ENCODE data around the gene CAST.

CAST gene

DNA sequence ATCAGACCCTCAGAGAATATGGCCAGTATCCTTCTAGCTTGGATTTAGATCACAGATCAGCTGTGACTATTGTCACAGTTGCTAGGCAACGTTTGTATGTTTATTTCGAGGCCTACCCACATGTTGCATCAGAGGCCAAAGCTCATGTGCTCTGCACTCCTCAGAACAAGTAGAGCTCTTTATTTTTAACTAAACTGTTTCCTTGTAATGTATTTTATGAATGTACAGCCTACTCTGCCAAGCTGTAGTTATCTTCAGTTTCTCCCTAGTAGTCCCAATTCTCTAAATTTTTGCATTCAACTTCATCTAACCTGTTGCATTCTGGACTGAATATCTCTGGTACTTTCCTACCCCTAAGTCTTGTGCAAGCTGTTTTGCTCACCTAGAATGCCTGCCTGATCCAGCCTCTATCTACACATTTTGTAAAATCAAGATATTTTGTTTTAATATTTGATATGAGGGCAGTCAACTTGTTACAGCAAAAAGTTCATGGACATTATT, 52.8 kb downstream of the CAST start:
- no peaks in the 10 kb centered on the region for H3K36me3 ChIP-seq (ENCODE audit: control insufficient read depth in 2 of 2, insufficient read depth in 1 of 2, low read length in 2 of 2)
- no peak overlapping the region for H3K4me3 ChIP-seq (ENCODE audit: low read depth, low read length)
- TF ChIP-seq ZNF518A (tag by site-specific recombination; conservative IDR thresholded peaks at IDR 0.05; ENCODE audit: low read depth) (0 out of 2 replicates have a peak, but pooled peaks have one; percentile 39), ZEB2 (tag by site-specific recombination; IDR thresholded peaks at IDR 0.05) (0 out of 2 replicates have a peak, but pooled peaks have one; percentile 24), ZNF624 (tag by site-specific recombination; IDR thresholded peaks at IDR 0.05) (no peak), ZNF600 (tag by site-specific recombination; IDR thresholded peaks at IDR 0.05) (peak; percentile 62; the same call in 1 of the 2 replicates), ZNF350 (tag by site-specific recombination; IDR thresholded peaks at IDR 0.05) (no peak), ZBTB17 (tag by site-specific recombination; IDR thresholded peaks at IDR 0.05) (peak; percentile 92), SCRT2 (tag by site-specific recombination; IDR thresholded peaks at IDR 0.05) (peak; percentile 99), ZNF184 (tag by site-specific recombination; IDR thresholded peaks at IDR 0.05) (no peak), ZNF114 (tag by site-specific recombination; IDR thresholded peaks at IDR 0.05) (no peak), ZNF704 (tag by site-specific recombination; IDR thresholded peaks at IDR 0.05) (no peak), ZSCAN30 (tag by site-specific recombination; IDR thresholded peaks at IDR 0.05) (0 out of 2 replicates have a peak, but pooled peaks have one; percentile 26), SCRT1 (tag by site-specific recombination; IDR thresholded peaks at IDR 0.05; ENCODE audit: borderline replicate concordance) (peak; percentile 96; the same call in 1 of the 2 replicates), ZNF610 (tag by site-specific recombination; IDR thresholded peaks at IDR 0.05; ENCODE audit: borderline replicate concordance) (no peak)
- no peaks in the 10 kb centered on the region for H3K9me3 ChIP-seq (ENCODE audit: control insufficient read depth, insufficient read depth, low read depth, low read length)
- ChIA-PET POLR2A (interaction anchor here (2.0 kb wide), 1 partner anchor 12 kb away, joined by 12 read pairs; no protein-coding TSS in a partner anchor), CTCF (interaction anchor here (0.5 to 1.3 kb wide), 7 partner anchors 13 to 929 kb away, joined by 3 to 7 read pairs (median 4); no protein-coding TSS in a partner anchor)
- no peak overlapping the region for H3K27ac ChIP-seq (ENCODE audit: extremely low read depth, low read depth, low read length)
- H3K4me1 ChIP-seq (ENCODE audit: control insufficient read depth, insufficient read depth, low read length) = peaks cover 13% of the 10 kb centered on the region

- ChIA-PET POLR2A (interaction anchor here (0.6 to 1.5 kb wide), 2 partner anchors 13 to 14 kb away, joined by 3 to 4 read pairs; no protein-coding TSS in a partner anchor), CTCF (interaction anchor here (1.3 kb wide), 1 partner anchor 10 kb away, joined by 4 read pairs; no protein-coding TSS in a partner anchor)
- peaks cover 13% of the 10 kb centered on the region for H3K4me1 ChIP-seq (ENCODE audit: control insufficient read depth, insufficient read depth, low read length)
- no peak overlapping the region for H3K27ac ChIP-seq (ENCODE audit: extremely low read depth, low read depth, low read length)
- no peak for TF ChIP-seq WT1 (tag by site-specific recombination; IDR thresholded peaks at IDR 0.05)
- H3K36me3 ChIP-seq (ENCODE audit: control insufficient read depth in 2 of 2, insufficient read depth in 1 of 2, low read length in 2 of 2) = no peaks in the 10 kb centered on the region
- no peak overlapping the region for H3K4me3 ChIP-seq (ENCODE audit: low read depth, low read length)
- H3K9me3 ChIP-seq (ENCODE audit: control insufficient read depth, insufficient read depth, low read depth, low read length) = no peaks in the 10 kb centered on the region
Observed at GRCh38 chr5:96716007-96716406, 53.8 kb downstream of the CAST start.

DNA sequence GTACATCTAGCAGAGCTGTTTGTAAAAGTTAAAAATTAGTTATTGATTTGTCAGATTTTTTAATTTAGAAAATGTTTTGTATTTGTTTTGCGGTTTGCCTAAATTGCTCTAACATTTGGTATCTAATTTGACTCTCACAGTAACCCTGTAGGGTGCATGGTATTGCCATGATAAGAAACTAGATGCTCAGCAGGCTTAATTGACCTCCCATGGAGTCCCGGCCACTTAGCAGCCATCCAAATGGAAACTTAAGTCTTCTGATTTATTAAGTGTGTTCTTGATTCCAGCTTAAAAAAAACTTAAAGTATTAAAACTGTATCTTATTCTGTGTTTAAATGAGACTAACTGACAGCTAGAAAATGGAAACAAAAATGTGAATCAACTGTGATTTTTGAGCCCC, 54.5 kb downstream of the CAST start:
- Histone ChIP-seq H3K9me3 (ENCODE audit: control insufficient read depth, insufficient read depth, low read depth, low read length) (no peaks in the 10 kb centered on the region), H3K27ac (ENCODE audit: extremely low read depth, low read depth, low read length) (no peak overlapping the region), H3K4me1 (ENCODE audit: control insufficient read depth, insufficient read depth, low read length) (peaks cover 13% of the 10 kb centered on the region), H3K4me3 (ENCODE audit: low read depth, low read length) (no peak overlapping the region), H3K36me3 (ENCODE audit: control insufficient read depth in 2 of 2, insufficient read depth in 1 of 2, low read length in 2 of 2) (no peaks in the 10 kb centered on the region)
- CTCF ChIA-PET = interaction anchor here (0.8 to 1.3 kb wide), 2 partner anchors 9 to 33 kb away, joined by 3 to 4 read pairs; no protein-coding TSS in a partner anchor
- POLR2A ChIA-PET = interaction anchor here (0.6 to 1.5 kb wide), 2 partner anchors 14 to 15 kb away, joined by 3 to 4 read pairs; no protein-coding TSS in a partner anchor
- peak; percentile 89 for TF ChIP-seq ZNF843 (tag by site-specific recombination; IDR thresholded peaks at IDR 0.05)
- TF ChIP-seq ZNF488 (tag by site-specific recombination; IDR thresholded peaks at IDR 0.05) = peak; percentile 41; the same call in 1 of the 2 replicates
- TF ChIP-seq OSR2 (tag by site-specific recombination; IDR thresholded peaks at IDR 0.05) = peak; percentile 78
- TF ChIP-seq PRDM10 (tag by site-specific recombination; IDR thresholded peaks at IDR 0.05) = no peak
- TF ChIP-seq, protein P1, sequence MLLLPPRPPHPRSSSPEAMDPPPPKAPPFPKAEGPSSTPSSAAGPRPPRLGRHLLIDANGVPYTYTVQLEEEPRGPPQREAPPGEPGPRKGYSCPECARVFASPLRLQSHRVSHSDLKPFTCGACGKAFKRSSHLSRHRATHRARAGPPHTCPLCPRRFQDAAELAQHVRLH (tag by site-specific recombination; IDR thresholded peaks at IDR 0.05) = peak; percentile 80
- peak; percentile 53; the same call in 1 of the 2 replicates for TF ChIP-seq TCF7L2 (IDR thresholded peaks at IDR 0.05; ENCODE audit: borderline replicate concordance, low read depth, low read length)

Data from HEK293 (cell line).